HCEC 1CT (cell line): Measurements from ENCODE around the gene KPNA5.
A peak's percentile ranks its signal among the peaks of the same experiment; 100 is the strongest.
"Not testable (repeated sequence)": the region's sequence is repeated elsewhere in the genome, so short reads cannot be mapped to it uniquely, and the experiment has no call there.

Experiments used
- DNase-seq: peaks from one replicate; pipeline ENCODE4 v3.0.0-alpha.2; 2017

The KPNA5 gene

GRCh38 chr6:116680880-116681672 lies at the start of gene KPNA5:
TSS of gene KPNA5 (plus strand) at chr6:116681211. CDS start at chr6:116681335, 124 bp downstream.
- peak; percentile 91 for DNase-seq

- no peak for DNase-seq
These were observed 49.5 kb upstream of the KPNA5 start for GRCh38 chr6:116631379-116631990.

- no peak for DNase-seq
These were observed 47.3 kb upstream of the KPNA5 start for GRCh38 chr6:116633685-116634084.

- DNase-seq: no peak
These were observed 32.9 kb upstream of the KPNA5 start for GRCh38 chr6:116648156-116648555.

- DNase-seq: no peak
These were observed 31.9 kb upstream of the KPNA5 start for GRCh38 chr6:116649129-116649528.

- DNase-seq: no peak
These were observed 29.1 kb upstream of the KPNA5 start for GRCh38 chr6:116651916-116652315.

- no peak for DNase-seq
These were observed 19.4 kb upstream of the KPNA5 start for GRCh38 chr6:116661594-116661993.

GRCh38 chr6:116662202-116662601 lies 18.8 kb upstream of the KPNA5 start:
- DNase-seq: no peak

- no peak for DNase-seq
These were observed 17.7 kb upstream of the KPNA5 start for GRCh38 chr6:116663308-116663707.

- DNase-seq: not testable (repeated sequence)
These were observed 16.8 kb upstream of the KPNA5 start for GRCh38 chr6:116664169-116664568.

- no peak for DNase-seq
These were observed 15.5 kb upstream of the KPNA5 start for GRCh38 chr6:116665464-116665863.

- no peak for DNase-seq
These were observed 14.1 kb upstream of the KPNA5 start for GRCh38 chr6:116666869-116667268.

GRCh38 chr6:116667623-116668022 lies 13.4 kb upstream of the KPNA5 start:
- no peak for DNase-seq

- no peak for DNase-seq
These were observed 8.7 kb upstream of the KPNA5 start for GRCh38 chr6:116672306-116672705.

GRCh38 chr6:116676021-116676420 lies 5.0 kb upstream of the KPNA5 start:
- DNase-seq: no peak

- peak; percentile 43 for DNase-seq
These were observed 1.3 kb downstream of the KPNA5 start for GRCh38 chr6:116682334-116682712.

GRCh38 chr6:116685437-116685993 lies 4.5 kb downstream of the KPNA5 start:
- DNase-seq: no peak

- DNase-seq: not testable (repeated sequence)
These were observed 5.6 kb downstream of the KPNA5 start for GRCh38 chr6:116686475-116687101.

- no peak for DNase-seq
These were observed 10.1 kb downstream of the KPNA5 start for GRCh38 chr6:116691154-116691553.

- not testable (repeated sequence) for DNase-seq
These were observed 11.9 kb downstream of the KPNA5 start for GRCh38 chr6:116692873-116693272.

GRCh38 chr6:116693275-116693674 lies 12.3 kb downstream of the KPNA5 start:
- DNase-seq: not testable (repeated sequence)

- DNase-seq: no peak
These were observed 14.4 kb downstream of the KPNA5 start for GRCh38 chr6:116695401-116695800.

- no peak for DNase-seq
These were observed 16.5 kb downstream of the KPNA5 start for GRCh38 chr6:116697480-116697879.

GRCh38 chr6:116703888-116704287 lies 22.9 kb downstream of the KPNA5 start:
- DNase-seq: not testable (repeated sequence)
